ENCODE results near the gene MST1R.

Gene MST1R

GRCh38 chr3:49876567-49876966 lies 27.1 kb downstream of the MST1R start:
- DNase-seq (ENCODE audit: low spot score): no peak

DNA sequence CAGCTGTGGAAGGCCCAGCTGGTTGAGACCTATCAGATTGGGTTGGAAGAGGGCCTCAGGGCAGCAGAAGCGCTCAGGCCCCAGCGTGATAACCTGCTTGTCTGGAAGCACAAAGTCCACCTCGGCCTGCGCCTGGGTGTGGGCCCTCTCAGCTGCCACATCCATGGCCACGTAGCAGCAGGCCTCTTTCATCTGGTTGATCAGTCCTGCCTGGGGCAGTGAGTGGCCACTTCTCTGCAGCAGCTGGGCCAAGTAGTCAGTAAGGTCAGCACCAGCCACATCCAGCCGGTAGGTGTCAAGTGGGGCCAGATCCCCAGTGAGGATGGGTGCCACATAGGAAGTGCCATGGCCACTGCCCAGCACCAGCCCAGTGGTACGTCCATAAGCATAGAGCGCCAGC lies 30.1 kb downstream of the MST1R start:
- no peak for DNase-seq (ENCODE audit: low spot score)

DNA sequence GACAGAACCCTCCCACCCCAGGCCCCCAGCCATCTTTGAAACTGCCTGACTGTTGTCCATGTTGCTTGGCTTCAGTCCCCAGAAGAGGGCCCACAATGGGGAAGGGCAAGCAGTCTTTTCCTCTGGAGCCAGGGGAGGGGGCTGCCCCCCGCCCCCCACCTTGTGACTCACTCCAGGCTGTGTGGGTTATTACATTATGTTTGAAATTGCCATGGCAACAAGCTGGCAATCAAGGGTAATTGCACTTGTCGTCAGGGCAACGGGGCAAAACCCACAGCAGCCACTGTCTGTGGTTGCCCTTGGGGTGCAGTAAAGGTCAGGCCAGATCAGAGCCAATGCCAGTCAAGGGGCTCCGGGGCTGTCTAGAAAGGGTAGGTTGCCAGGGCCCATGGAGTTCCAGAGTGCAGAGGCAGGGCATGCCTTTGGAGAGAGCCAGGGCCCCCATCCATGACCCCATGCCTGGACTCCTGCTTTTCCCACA lies 30.8 kb downstream of the MST1R start:
- no peak for DNase-seq (ENCODE audit: low spot score)

DNA sequence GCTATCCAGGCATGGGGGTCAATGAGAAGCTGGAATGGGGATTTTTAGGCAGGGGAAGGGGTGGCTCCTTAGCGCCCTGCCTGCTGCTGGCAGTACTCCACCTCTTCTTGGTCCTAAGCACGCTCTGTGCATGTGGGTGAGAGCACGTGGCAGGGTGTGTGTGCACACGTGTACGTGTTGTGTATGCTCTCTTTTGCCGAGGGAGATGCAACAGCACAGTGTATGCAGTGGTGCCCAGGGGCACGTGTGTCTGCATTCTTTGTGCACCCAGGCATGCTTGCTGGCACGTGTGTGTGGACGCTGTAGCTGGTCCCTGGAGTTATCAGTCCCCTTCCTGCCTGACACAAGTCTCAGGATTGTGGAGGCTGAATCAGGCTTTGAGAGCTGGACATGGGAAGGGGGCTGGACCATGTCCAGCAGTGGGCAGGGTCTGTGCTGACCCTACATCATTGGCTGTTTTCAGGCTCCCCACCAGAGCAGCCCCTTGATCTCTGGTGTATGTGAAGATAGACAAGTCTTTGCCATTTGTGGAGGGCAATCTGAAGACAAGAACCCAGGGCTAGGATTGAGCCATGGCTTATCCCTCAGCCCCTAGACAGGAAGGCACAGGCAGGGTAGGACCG lies 32.0 kb downstream of the MST1R start:
- DNase-seq (ENCODE audit: low spot score): no peak

GRCh38 chr3:49869525-49870126 lies 34.0 kb downstream of the MST1R start, which contains the start of gene CAMKV:
Gene CAMKV, minus strand, starts transcription at chr3:49869906. Its CDS starts 7,518 bp downstream, at chr3:49862388.
- DNase-seq (ENCODE audit: low spot score): no peak

- no peak for DNase-seq (ENCODE audit: low spot score)
These were observed 34.7 kb downstream of the MST1R start for GRCh38 chr3:49868862-49869466.

- peak; percentile 44 for DNase-seq (ENCODE audit: low spot score)
These were observed 35.8 kb downstream of the MST1R start for GRCh38 chr3:49867871-49868321.

DNA sequence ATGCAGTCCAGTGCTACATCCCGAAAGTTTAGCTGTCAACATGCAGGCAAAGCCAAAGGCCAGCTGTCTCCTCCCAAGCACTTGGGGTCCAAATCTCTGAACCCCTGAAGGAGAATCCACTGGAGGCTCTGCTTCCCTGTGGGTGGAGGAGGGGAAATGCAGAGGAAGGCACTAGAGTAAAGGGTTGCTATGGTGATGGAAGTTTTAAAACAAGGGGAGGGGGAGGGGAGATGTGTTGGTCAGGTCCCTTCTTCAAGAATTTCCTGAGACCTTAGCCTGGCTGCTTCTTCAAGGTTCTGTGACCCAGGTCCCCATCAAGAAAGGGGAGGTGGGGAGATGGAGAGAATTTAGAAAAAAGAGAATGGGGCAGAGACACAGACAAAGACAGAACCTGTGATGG lies 36.3 kb downstream of the MST1R start:
- no peak for DNase-seq (ENCODE audit: low spot score)

DNA sequence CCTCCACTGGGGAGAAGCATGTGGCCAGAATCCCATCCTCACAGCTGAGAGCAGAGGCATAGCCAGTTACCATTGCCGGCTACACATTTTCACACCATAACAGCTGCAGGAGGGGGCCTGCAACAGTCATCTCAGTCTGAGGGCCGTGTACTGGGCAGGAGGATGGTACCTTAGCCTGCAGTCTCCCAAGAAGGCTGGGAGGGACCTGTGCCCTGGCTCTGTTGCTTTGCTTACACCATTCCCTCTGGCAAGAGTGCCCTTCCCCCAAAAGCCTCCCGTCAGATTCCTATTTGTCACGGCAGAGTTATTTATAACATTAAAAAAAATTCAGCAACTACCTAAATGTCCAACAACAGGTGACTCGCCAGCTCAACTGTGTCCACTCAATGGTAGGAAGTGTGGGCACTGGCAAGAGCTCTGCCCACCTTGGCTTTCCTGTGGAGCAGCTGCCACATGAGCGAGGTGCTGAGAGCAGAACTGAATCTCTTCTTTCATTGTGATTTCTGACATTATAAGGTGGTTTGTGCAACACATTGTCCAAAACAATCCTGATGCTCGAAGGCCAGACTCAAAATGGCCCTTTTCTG lies 38.4 kb downstream of the MST1R start:
- DNase-seq (ENCODE audit: low spot score): no peak

GRCh38 chr3:49864505-49864904 lies 39.2 kb downstream of the MST1R start:
- DNase-seq (ENCODE audit: low spot score): no peak

DNA sequence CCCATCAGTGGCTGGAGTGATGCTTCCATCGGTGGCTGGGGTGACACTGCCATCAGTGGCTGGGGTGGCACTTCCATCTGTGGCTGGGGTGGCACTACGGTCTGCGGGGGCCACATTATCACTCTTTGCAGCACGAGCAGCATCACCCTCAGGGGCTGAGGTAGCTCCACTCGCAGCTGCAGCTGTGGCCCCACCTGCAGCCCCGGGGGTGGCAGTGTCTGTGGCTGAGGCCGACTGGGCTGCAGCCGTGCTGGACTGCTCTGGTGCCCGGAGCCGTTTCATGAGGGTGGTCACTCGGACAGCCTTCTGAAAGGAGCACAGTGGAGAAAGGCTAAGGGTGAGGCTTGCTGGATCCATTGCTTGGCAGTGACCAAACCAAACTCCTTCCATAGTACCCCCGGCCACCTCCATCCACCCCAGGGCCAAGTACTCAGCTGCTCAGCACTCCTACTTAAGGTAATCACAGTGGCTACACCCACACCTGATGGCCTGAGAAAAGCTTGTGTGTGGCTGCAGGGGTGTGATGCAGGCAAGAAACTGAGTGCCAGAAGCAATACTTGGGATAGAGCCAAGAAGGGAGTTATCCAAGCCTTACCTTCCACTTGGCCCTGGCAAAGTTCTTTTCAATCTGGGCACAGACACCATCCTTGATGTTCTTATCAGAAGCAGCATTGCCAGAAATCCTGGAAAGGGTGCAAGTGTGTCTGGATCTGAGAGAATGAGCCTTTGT lies 43.9 kb downstream of the MST1R start:
- DNase-seq (ENCODE audit: low spot score): no peak

DNA sequence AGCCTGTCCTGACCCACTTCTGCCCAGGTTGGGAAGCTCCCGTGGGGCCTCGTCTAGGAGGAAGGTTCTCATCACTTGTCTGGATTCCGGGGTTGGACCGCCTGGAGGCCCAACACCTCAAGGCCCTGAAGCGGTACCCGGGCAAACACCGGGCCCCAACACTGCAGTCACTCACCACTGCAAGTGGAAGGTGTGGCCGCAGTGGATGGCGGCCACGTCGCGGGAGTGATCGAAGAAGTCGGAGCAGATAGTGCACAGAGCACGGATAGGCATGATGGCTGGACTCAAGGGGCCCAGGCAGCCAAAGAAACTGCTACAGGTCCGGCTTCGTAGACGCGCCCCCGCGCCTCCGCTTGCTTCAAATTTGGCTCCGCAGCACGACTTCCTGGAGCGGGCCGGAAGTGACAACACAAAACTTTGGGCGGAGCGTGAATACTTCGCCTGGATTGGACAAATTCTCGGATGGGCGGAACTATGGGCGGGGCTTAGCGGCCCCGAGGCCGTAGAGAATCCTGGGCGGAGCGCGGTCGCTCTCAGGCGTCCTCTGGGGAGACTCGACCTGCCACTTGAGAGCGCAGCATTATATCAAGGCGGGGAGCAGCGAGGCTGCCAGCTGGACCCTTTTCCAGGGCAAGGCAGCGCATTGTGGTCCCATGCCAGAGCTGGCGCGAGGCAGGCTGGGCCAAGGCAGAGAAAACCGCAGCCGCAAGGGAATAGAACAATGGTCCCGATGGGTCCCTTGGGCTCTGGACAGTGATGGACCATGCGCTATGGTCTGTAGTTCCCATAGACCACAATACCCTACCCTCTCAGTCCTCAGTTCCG lies 47.3 kb downstream of the MST1R start, which contains the start of gene TRAIP:
Gene TRAIP (minus strand): TSS at position 384 of the 825 bp plus-strand sequence. CDS start 111 bp downstream, at position 273.
- DNase-seq (ENCODE audit: low spot score): peak; percentile 93

GRCh38 chr3:49855662-49856061 lies 48.0 kb downstream of the MST1R start:
- no peak for DNase-seq (ENCODE audit: low spot score)

GRCh38 chr3:49845694-49846093 lies 58.0 kb downstream of the MST1R start:
- DNase-seq (ENCODE audit: low spot score): no peak

DNA sequence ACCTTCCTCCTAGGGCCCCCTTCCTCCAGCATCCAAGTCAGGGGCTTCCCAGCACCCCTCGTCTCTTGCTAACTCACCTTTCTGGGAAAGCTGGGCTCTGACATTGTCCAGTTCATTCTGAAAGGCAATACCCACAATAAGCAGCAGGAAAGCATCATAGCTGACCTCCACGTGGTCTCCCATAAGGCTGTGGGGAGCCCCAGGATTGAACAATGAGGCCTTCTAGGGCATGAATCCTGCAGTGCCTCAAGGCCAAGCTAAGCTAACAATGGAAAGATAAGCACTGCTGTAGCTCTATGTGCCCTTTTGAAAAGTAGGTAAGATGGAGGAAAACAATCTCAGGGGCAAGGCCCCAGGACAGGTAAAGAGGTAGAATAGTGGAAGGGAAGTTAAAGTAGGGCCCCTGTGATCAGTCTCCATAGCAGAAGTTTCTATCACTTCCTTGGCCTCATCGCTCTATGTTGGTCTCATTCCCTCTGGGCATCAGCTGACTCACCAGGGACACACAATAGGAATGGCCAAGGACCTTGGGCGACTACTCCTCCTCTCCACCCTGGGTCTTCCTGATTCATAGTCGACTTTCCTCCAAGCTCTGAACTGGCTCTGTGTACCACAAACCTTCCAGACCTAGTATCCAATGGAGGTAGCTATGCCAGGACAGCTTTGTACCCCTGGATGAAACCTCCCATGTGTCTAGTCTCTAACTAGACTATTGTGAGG lies 59.0 kb downstream of the MST1R start:
- no peak for DNase-seq (ENCODE audit: low spot score)

DNA sequence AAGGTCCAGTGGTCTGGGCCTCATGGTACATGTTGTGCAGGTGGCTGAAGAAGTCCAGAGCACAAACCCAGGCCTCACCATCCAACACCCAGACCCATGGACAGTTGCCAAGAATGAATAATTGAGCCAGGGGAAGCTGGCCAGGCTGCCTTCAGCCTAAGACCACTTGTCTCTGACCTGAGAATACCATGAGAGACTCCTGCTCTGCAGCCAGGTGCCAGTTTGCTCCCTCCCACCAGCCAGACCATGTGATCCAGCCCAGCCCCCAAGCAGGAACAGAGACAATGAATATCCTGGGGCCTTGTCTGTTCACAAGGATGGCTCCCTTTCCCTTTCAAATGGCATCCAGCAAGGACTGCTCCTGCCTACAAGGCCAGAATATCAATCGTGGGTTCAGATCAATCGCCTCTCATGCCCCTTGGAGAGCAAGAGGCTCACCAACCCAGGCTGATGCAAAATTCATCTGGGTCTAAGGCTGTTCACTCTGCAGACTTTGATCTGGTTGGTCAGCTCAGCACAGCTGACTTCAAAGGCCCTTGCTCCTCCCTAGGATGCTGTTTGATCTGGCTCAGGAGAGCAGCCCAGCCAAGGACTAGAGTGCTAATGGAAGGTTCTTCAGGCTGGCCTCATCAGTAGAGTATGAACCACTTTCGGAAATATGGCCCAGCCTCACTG lies 60.7 kb downstream of the MST1R start:
- DNase-seq (ENCODE audit: low spot score): no peak

DNA sequence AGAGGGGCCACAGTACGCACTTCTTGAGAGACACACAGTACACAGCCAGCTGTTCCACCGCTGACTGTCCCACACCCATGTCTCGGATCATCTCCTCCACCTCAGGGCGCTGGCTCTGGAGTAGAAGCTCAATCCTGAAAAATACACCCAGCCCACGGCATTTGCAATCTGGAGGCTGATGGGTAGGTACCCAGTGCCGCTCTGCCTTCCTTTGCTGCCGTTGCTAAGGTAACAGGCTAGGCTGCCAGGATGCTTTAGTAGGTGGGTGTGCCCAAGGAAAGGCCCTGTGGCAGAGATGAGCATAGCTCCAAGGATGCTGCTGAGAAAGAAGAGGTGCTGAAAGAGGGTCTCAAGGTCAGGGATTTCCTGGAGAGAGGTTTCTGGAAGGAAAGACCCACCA lies 61.9 kb downstream of the MST1R start:
- DNase-seq (ENCODE audit: low spot score): no peak

DNA sequence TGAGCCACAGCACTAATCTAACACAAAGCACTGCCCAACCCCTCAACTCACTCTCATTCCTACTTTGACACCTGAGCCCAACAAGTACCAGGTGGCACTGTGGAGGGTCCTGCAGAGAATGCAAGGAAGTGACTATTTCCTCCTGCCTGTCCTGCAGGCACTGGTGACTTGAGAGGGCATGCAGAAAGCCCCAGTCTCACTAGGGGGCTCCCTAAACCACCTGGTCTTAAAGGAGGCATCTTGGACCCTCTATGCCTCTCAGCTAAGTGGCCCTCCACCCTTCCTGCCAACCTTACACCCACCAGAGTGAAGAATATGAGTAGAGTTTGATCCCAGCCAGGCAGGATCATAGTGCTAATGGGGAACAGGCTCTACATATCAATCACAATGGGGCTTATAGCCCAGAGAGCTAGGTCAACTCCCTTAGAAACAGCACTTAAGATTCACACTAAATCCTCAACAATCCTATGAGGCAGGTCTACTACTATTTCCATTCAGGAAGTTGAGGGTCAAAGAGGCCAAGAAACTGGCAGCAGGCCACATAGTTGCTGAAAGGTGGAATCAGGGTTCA lies 62.5 kb downstream of the MST1R start:
- peak; percentile 16 for DNase-seq (ENCODE audit: low spot score)

DNA sequence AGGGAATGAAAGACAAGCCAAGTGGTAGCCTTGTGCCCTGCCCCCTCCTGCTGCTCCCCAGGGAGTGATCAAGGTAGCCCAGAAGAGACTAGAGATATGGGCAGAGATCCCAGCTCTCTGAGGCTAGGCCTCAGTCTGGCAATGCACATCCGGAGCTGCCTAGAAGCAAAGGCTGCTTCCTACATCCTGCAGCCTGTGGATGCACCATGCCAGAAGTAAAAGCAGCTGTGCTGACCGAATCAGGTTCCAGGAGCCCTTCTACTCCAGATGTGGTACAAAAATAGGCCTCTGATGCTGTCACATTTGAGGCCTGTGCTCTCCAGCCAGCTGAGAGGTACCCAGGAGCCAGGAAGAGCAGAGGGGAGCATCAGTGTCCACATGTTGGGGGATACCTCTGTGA lies 63.3 kb downstream of the MST1R start:
- DNase-seq (ENCODE audit: low spot score): no peak
